ENCODE measurements around the gene IFITM1. TPM values are rescaled to one million over a fixed set of nuclear protein-coding genes. Genes with fewer than 3 reads are reported as not detected.
"Not testable (repeated sequence)": the region's sequence is repeated elsewhere in the genome, so short reads cannot be mapped to it uniquely, and the experiment has no call there.

IFITM1 gene
- total RNA-seq, 4 donors from 2014 or later: 47.8 to 103 (median 80.5) TPM

GRCh38 chr11:328012-328411, 14.2 kb downstream of the IFITM1 start:
- TF ChIP-seq POLR2A (IDR thresholded peaks at IDR 0.05) (no peak), CTCF (IDR thresholded peaks at IDR 0.05 in 4 of 5, conservative IDR thresholded peaks at IDR 0.05 in 1 of 5) (no peak)
- Histone ChIP-seq H3K36me3 (no peaks in the 10 kb centered on the region), H3K4me1 (peaks cover 18 to 33% of the 10 kb centered on the region in 2 donors), H3K27me3 (no peaks in the 10 kb centered on the region), H3K27ac (peak overlapping the region; percentile 79 to 89 (median 84)), H3K9me3 (no peaks in the 10 kb centered on the region), H3K4me3 (no peak overlapping the region)
- intact Hi-C loops (cut with DNase I; ENCODE audit: low total_unique reads) (no loop called here), in situ Hi-C loops (cut with MboI; ENCODE audit: low sequenced_read_pairs in 4 of 4) (no loop called here)
- DNase-seq: no peak
- ATAC-seq: no peak

- ATAC-seq; in situ Hi-C loops (cut with MboI; ENCODE audit: low sequenced_read_pairs in 4 of 4); H3K4me3 ChIP-seq; H3K9me3 ChIP-seq; H3K27me3 ChIP-seq; DNase-seq; H3K36me3 ChIP-seq; intact Hi-C loops (cut with DNase I; ENCODE audit: low total_unique reads): not testable (repeated sequence)
- Histone ChIP-seq H3K27ac (peak overlapping the region in 1 of 4 donors; percentile 79), H3K4me1 (peaks cover 18 to 33% of the 10 kb centered on the region in 2 donors)
Measured at GRCh38 chr11:328516-329100, 14.8 kb downstream of the IFITM1 start.

- no peak overlapping the region for H3K27ac ChIP-seq
- no peaks in the 10 kb centered on the region for H3K36me3 ChIP-seq
- intact Hi-C loops (cut with DNase I; ENCODE audit: low total_unique reads) (no loop called here), in situ Hi-C loops (cut with MboI; ENCODE audit: low sequenced_read_pairs in 4 of 4) (no loop called here)
- H3K27me3 ChIP-seq: peaks cover 0 to 4% (median 0%) of the 10 kb centered on the region in 3 donors
- ATAC-seq (no peak), DNase-seq (no peak)
- no peaks in the 10 kb centered on the region for H3K9me3 ChIP-seq
- peaks cover 15 to 27% of the 10 kb centered on the region in 2 donors for H3K4me1 ChIP-seq
- TF ChIP-seq CTCF (IDR thresholded peaks at IDR 0.05 in 4 of 5, conservative IDR thresholded peaks at IDR 0.05 in 1 of 5) (no peak), POLR2A (IDR thresholded peaks at IDR 0.05) (no peak)
- no peak overlapping the region for H3K4me3 ChIP-seq
Measured at GRCh38 chr11:329886-330253, 16.0 kb downstream of the IFITM1 start.

- TF ChIP-seq CTCF (IDR thresholded peaks at IDR 0.05 in 4 of 5, conservative IDR thresholded peaks at IDR 0.05 in 1 of 5) (no peak), POLR2A (IDR thresholded peaks at IDR 0.05) (no peak)
- H3K9me3 ChIP-seq: no peaks in the 10 kb centered on the region
- DNase-seq (no peak), ATAC-seq (no peak)
- intact Hi-C loops (cut with DNase I; ENCODE audit: low total_unique reads) (no loop called here), in situ Hi-C loops (cut with MboI; ENCODE audit: low sequenced_read_pairs in 4 of 4) (no loop called here)
- H3K4me1 ChIP-seq: peaks cover 16 to 27% of the 10 kb centered on the region in 2 donors
- H3K4me3 ChIP-seq: no peak overlapping the region
- no peaks in the 10 kb centered on the region for H3K36me3 ChIP-seq
- H3K27me3 ChIP-seq: peaks cover 0 to 4% (median 0%) of the 10 kb centered on the region in 3 donors
- H3K27ac ChIP-seq: no peak overlapping the region
Measured at GRCh38 chr11:330307-330693, 16.5 kb downstream of the IFITM1 start.

- ATAC-seq: no peak
- TF ChIP-seq CTCF (IDR thresholded peaks at IDR 0.05 in 4 of 5, conservative IDR thresholded peaks at IDR 0.05 in 1 of 5) (no peak), POLR2A (IDR thresholded peaks at IDR 0.05) (no peak)
Measured at GRCh38 chr11:330694-331357, 17.0 kb downstream of the IFITM1 start.

More at GRCh38 chr11:330694-331357, 17.0 kb downstream of the IFITM1 start:
- intact Hi-C loops (cut with DNase I; ENCODE audit: low total_unique reads): no loop called here
- Histone ChIP-seq H3K27me3 (peaks cover 0 to 4% (median 0%) of the 10 kb centered on the region in 3 donors), H3K9me3 (no peaks in the 10 kb centered on the region), H3K4me1 (peaks cover 16 to 27% of the 10 kb centered on the region in 2 donors), H3K4me3 (no peak overlapping the region), H3K27ac (no peak overlapping the region), H3K36me3 (no peaks in the 10 kb centered on the region)
- in situ Hi-C loops (cut with MboI; ENCODE audit: low sequenced_read_pairs in 4 of 4): no loop called here
- DNase-seq: no peak

Measured in gastrocnemius medialis (tissue), 4 donors.